NCI-H2196 treated with DMSO at 0.1 percent for 48 hours (cell line): Measurements from ENCODE around the gene SLC26A3.
"Not testable (repeated sequence)": the region's sequence is repeated elsewhere in the genome, so short reads cannot be mapped to it uniquely, and the experiment has no call there.

Experiments used
- DNase-seq: peaks from one replicate; lab custom pipeline; 2025; ENCODE audit not compliant: unreplicated experiment; lab: John Stamatoyannopoulos, UW

SLC26A3 gene

GRCh38 chr7:107803009-107803610, at the start of gene SLC26A3:
Gene SLC26A3, minus strand, starts transcription at chr7:107803223. Its CDS starts 8,714 bp downstream, at chr7:107794509.
- DNase-seq: no peak

- no peak for DNase-seq
These were observed 47.6 kb upstream of the SLC26A3 start for GRCh38 chr7:107850643-107851042.

- no peak for DNase-seq
These were observed 47.2 kb upstream of the SLC26A3 start for GRCh38 chr7:107850216-107850615.

GRCh38 chr7:107848211-107848610, 45.2 kb upstream of the SLC26A3 start:
- DNase-seq: not testable (repeated sequence)

GRCh38 chr7:107847836-107848175, 44.8 kb upstream of the SLC26A3 start:
- DNase-seq: not testable (repeated sequence)

GRCh38 chr7:107847168-107847835, 44.3 kb upstream of the SLC26A3 start:
- no peak for DNase-seq

GRCh38 chr7:107846324-107846723, 43.3 kb upstream of the SLC26A3 start:
- no peak for DNase-seq

GRCh38 chr7:107843184-107843583, 40.2 kb upstream of the SLC26A3 start:
- no peak for DNase-seq

GRCh38 chr7:107842213-107842612, 39.2 kb upstream of the SLC26A3 start:
- no peak for DNase-seq

- no peak for DNase-seq
These were observed 36.0 kb upstream of the SLC26A3 start for GRCh38 chr7:107838816-107839565.

GRCh38 chr7:107838024-107838601, 35.1 kb upstream of the SLC26A3 start:
- DNase-seq: no peak

GRCh38 chr7:107837145-107837512, 34.1 kb upstream of the SLC26A3 start:
- DNase-seq: no peak

- no peak for DNase-seq
These were observed 33.5 kb upstream of the SLC26A3 start for GRCh38 chr7:107836237-107837144.

GRCh38 chr7:107834401-107834800, 31.4 kb upstream of the SLC26A3 start:
- DNase-seq: no peak

GRCh38 chr7:107833684-107834106, 30.7 kb upstream of the SLC26A3 start:
- no peak for DNase-seq

- no peak for DNase-seq
These were observed 27.4 kb upstream of the SLC26A3 start for GRCh38 chr7:107830420-107830819.

GRCh38 chr7:107828540-107828939, 25.5 kb upstream of the SLC26A3 start:
- no peak for DNase-seq

GRCh38 chr7:107827501-107827900, 24.5 kb upstream of the SLC26A3 start:
- DNase-seq: no peak

- DNase-seq: no peak
These were observed 23.4 kb upstream of the SLC26A3 start for GRCh38 chr7:107826451-107826850.

GRCh38 chr7:107824858-107825257, 21.8 kb upstream of the SLC26A3 start:
- no peak for DNase-seq

- no peak for DNase-seq
These were observed 15.6 kb upstream of the SLC26A3 start for GRCh38 chr7:107818622-107819021.
